ENCODE data around the gene GMPPA.

The GMPPA gene

GRCh38 chr2:219496825-219497494 lies 1.7 kb upstream of the GMPPA start:
- H3K27me3 Mint-ChIP-seq, result peaks cover 68% of the 10 kb centered on the region
- peaks cover 41% of the 10 kb centered on the region for H3K4me1 Mint-ChIP-seq
- H3K27ac Mint-ChIP-seq, result no peak overlapping the region
- CTCF ChIA-PET, result interaction anchor here (0.8 to 4.7 kb wide), 4 partner anchors 10 to 31 kb away, joined by 3 to 131 read pairs (median 20); no protein-coding TSS in a partner anchor
- H3K9me3 Mint-ChIP-seq, result no peaks in the 10 kb centered on the region
- H3K4me3 Mint-ChIP-seq, result peak overlapping the region; percentile 92
- peak; percentile 32 for DNase-seq
- peaks cover 5% of the 10 kb centered on the region for H3K36me3 Mint-ChIP-seq

GRCh38 chr2:219497495-219498279 lies 1.0 kb upstream of the GMPPA start:
- H3K36me3 Mint-ChIP-seq, result peaks cover 6% of the 10 kb centered on the region
- H3K4me3 Mint-ChIP-seq, result peak overlapping the region; percentile 92
- peak; percentile 65 for DNase-seq
- H3K9me3 Mint-ChIP-seq, result no peaks in the 10 kb centered on the region
- H3K27ac Mint-ChIP-seq, result no peak overlapping the region
- H3K27me3 Mint-ChIP-seq, result peaks cover 61% of the 10 kb centered on the region
- CTCF ChIA-PET, result interaction anchor here (0.8 to 4.7 kb wide), 6 partner anchors 12 to 37 kb away, joined by 3 to 131 read pairs (median 6); no protein-coding TSS in a partner anchor
- H3K4me1 Mint-ChIP-seq, result peaks cover 41% of the 10 kb centered on the region

GRCh38 chr2:219499058-219499307 lies 292 bp downstream of the GMPPA start:
- no peak for DNase-seq
- Mint-ChIP-seq H3K36me3 (peaks cover 11% of the 10 kb centered on the region), H3K9me3 (no peaks in the 10 kb centered on the region), H3K4me3 (peak overlapping the region; percentile 92), H3K27me3 (peaks cover 48% of the 10 kb centered on the region), H3K4me1 (peaks cover 41% of the 10 kb centered on the region), H3K27ac (peak overlapping the region; percentile 73)
- CTCF ChIA-PET, result interaction anchor here (1.2 to 3.6 kb wide), 8 partner anchors 10 to 517 kb away, joined by 3 to 24 read pairs (median 4); no protein-coding TSS in a partner anchor

GRCh38 chr2:219499555-219499954 lies 864 bp downstream of the GMPPA start:
- Mint-ChIP-seq H3K27me3 (peaks cover 42% of the 10 kb centered on the region), H3K36me3 (peaks cover 11% of the 10 kb centered on the region), H3K4me3 (peak overlapping the region; percentile 92), H3K9me3 (no peaks in the 10 kb centered on the region), H3K4me1 (peaks cover 41% of the 10 kb centered on the region), H3K27ac (no peak overlapping the region)
- CTCF ChIA-PET, result interaction anchor here (0.7 to 3.6 kb wide), 10 partner anchors 11 to 518 kb away, joined by 3 to 24 read pairs (median 4); no protein-coding TSS in a partner anchor
- DNase-seq, result no peak

- Mint-ChIP-seq H3K36me3 (peaks cover 11% of the 10 kb centered on the region), H3K4me1 (peaks cover 41% of the 10 kb centered on the region), H3K9me3 (no peaks in the 10 kb centered on the region), H3K4me3 (peak overlapping the region; percentile 92), H3K27ac (no peak overlapping the region), H3K27me3 (peaks cover 36% of the 10 kb centered on the region)
- DNase-seq, result no peak
- CTCF ChIA-PET, result interaction anchor here (0.7 to 3.6 kb wide), 6 partner anchors 10 to 98 kb away, joined by 3 to 24 read pairs (median 6); no protein-coding TSS in a partner anchor
These were observed 1.4 kb downstream of the GMPPA start for GRCh38 chr2:219500135-219500534.

- Mint-ChIP-seq H3K4me1 (peaks cover 36% of the 10 kb centered on the region), H3K9me3 (no peaks in the 10 kb centered on the region), H3K36me3 (peaks cover 13% of the 10 kb centered on the region), H3K4me3 (no peak overlapping the region), H3K27me3 (peaks cover 19% of the 10 kb centered on the region), H3K27ac (no peak overlapping the region)
- CTCF ChIA-PET, result interaction anchor here (3.4 kb wide), 1 partner anchor 8 kb away, joined by 19 read pairs; no protein-coding TSS in a partner anchor
- no peak for DNase-seq
These were observed 3.2 kb downstream of the GMPPA start for GRCh38 chr2:219501849-219502248.

- Mint-ChIP-seq H3K27me3 (peaks cover 12% of the 10 kb centered on the region), H3K36me3 (peaks cover 13% of the 10 kb centered on the region), H3K4me3 (no peak overlapping the region), H3K4me1 (peaks cover 31% of the 10 kb centered on the region), H3K9me3 (no peaks in the 10 kb centered on the region), H3K27ac (no peak overlapping the region)
- CTCF ChIA-PET, result interaction anchor here (3.4 kb wide), 1 partner anchor 8 kb away, joined by 19 read pairs; no protein-coding TSS in a partner anchor
- DNase-seq, result no peak
These were observed 3.9 kb downstream of the GMPPA start for GRCh38 chr2:219502618-219503017.

GRCh38 chr2:219505585-219505984 lies 6.9 kb downstream of the GMPPA start:
- Mint-ChIP-seq H3K9me3 (no peaks in the 10 kb centered on the region), H3K27me3 (peaks cover 31% of the 10 kb centered on the region), H3K36me3 (peaks cover 8% of the 10 kb centered on the region), H3K4me1 (peaks cover 16% of the 10 kb centered on the region), H3K4me3 (no peak overlapping the region), H3K27ac (no peak overlapping the region)
- DNase-seq, result no peak
- CTCF ChIA-PET, result interaction anchor here (2.6 kb wide), 1 partner anchor 10 kb away, joined by 16 read pairs; a partner anchor contains a TSS

GRCh38 chr2:219506153-219506801 lies 7.6 kb downstream of the GMPPA start:
- Mint-ChIP-seq H3K27me3 (peaks cover 37% of the 10 kb centered on the region), H3K4me3 (no peak overlapping the region), H3K9me3 (no peaks in the 10 kb centered on the region), H3K36me3 (peaks cover 8% of the 10 kb centered on the region), H3K27ac (no peak overlapping the region), H3K4me1 (peaks cover 11% of the 10 kb centered on the region)
- CTCF ChIA-PET, result interaction anchor here (2.6 kb wide), 1 partner anchor 11 kb away, joined by 16 read pairs; a partner anchor contains a TSS
- DNase-seq, result no peak

- Mint-ChIP-seq H3K36me3 (peaks cover 8% of the 10 kb centered on the region), H3K9me3 (no peaks in the 10 kb centered on the region), H3K4me1 (peaks cover 9% of the 10 kb centered on the region), H3K4me3 (no peak overlapping the region), H3K27ac (no peak overlapping the region), H3K27me3 (peaks cover 44% of the 10 kb centered on the region)
- no peak for DNase-seq
- CTCF ChIA-PET, result interaction anchor here (1.2 to 2.6 kb wide), 4 partner anchors 11 to 36 kb away, joined by 3 to 16 read pairs (median 5); a partner anchor contains a TSS
These were observed 8.3 kb downstream of the GMPPA start for GRCh38 chr2:219506802-219507526.

GRCh38 chr2:219507581-219508443 lies 9.1 kb downstream of the GMPPA start:
- peaks cover 9% of the 10 kb centered on the region for H3K4me1 Mint-ChIP-seq
- no peak overlapping the region for H3K4me3 Mint-ChIP-seq
- no peaks in the 10 kb centered on the region for H3K9me3 Mint-ChIP-seq
- H3K27me3 Mint-ChIP-seq, result peaks cover 53% of the 10 kb centered on the region
- CTCF ChIA-PET, result interaction anchor here (0.8 to 2.6 kb wide), 7 partner anchors 11 to 104 kb away, joined by 3 to 16 read pairs (median 4); a partner anchor contains a TSS
- DNase-seq, result no peak
- H3K27ac Mint-ChIP-seq, result no peak overlapping the region
- peaks cover 7% of the 10 kb centered on the region for H3K36me3 Mint-ChIP-seq

- CTCF ChIA-PET, result interaction anchor here (0.8 to 2.6 kb wide), 6 partner anchors 10 to 105 kb away, joined by 3 to 16 read pairs (median 5); a partner anchor contains a TSS
- no peaks in the 10 kb centered on the region for H3K9me3 Mint-ChIP-seq
- peaks cover 59% of the 10 kb centered on the region for H3K27me3 Mint-ChIP-seq
- H3K4me3 Mint-ChIP-seq, result no peak overlapping the region
- peaks cover 7% of the 10 kb centered on the region for H3K36me3 Mint-ChIP-seq
- DNase-seq, result no peak
- peaks cover 9% of the 10 kb centered on the region for H3K4me1 Mint-ChIP-seq
- H3K27ac Mint-ChIP-seq, result no peak overlapping the region
These were observed 9.7 kb downstream of the GMPPA start for GRCh38 chr2:219508444-219508734.

Data from activated naive CD4-positive, alpha-beta T cell treated with anti-CD3 and anti-CD28 coated beads, Interleukin-2, amount 10 ng/mL, durations not matched to agents 7 days and 5 days (primary cell).